GM13977 (cell line): ENCODE data around the gene PRDM5.

ENCODE experiments used
- DNase-seq: peaks from one replicate; pipeline ENCODE4 v3.0.0; 2012; ENCODE audit warnings: low spot score
- in situ Hi-C: fragments of 300-500 bp; cut with MboI; formaldehyde crosslinking; loops from one replicate; pipeline ENCODE4 v1.12.0; 2022; ENCODE audit warnings: low sequenced_read_pairs, low pct_unique_long_range_greater_than_20kb, mixed read lengths, inconsistent platforms; ENCODE audit not compliant: unreplicated experiment
- TF ChIP-seq, protein P1 (sequence below): IDR thresholded peaks from 2 replicates; pipeline ENCODE4 v1.5.1; 2012; ENCODE audit warnings: mild to moderate bottlenecking, control low read depth; ENCODE audit not compliant: insufficient read depth; ENCODE audit errors: extremely low read depth, missing control alignments

The PRDM5 gene

DNA sequence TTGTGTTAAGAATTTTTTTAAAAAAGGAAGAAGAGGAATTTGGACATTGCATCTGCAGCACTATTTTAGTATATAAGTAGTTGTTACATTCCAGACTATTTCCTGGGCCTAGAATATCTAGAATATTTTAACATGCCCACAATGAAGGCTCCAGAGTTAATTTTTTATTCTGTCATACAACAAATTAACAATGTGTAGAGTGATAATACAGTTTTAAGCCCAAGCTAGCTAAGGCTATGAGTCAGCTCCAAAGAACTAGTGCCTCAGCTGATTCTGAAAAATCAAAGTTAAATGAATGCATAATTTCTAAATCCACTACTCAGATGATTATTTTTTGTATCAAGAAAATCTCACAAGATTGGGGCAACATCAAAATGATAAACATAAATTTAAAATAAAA lies 231.4 kb downstream of the PRDM5 start:
- TF ChIP-seq, protein P1, sequence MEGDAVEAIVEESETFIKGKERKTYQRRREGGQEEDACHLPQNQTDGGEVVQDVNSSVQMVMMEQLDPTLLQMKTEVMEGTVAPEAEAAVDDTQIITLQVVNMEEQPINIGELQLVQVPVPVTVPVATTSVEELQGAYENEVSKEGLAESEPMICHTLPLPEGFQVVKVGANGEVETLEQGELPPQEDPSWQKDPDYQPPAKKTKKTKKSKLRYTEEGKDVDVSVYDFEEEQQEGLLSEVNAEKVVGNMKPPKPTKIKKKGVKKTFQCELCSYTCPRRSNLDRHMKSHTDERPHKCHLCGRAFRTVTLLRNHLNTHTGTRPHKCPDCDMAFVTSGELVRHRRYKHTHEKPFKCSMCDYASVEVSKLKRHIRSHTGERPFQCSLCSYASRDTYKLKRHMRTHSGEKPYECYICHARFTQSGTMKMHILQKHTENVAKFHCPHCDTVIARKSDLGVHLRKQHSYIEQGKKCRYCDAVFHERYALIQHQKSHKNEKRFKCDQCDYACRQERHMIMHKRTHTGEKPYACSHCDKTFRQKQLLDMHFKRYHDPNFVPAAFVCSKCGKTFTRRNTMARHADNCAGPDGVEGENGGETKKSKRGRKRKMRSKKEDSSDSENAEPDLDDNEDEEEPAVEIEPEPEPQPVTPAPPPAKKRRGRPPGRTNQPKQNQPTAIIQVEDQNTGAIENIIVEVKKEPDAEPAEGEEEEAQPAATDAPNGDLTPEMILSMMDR, result no peak
- no peak for DNase-seq
- in situ Hi-C loops, result no loop called here

DNA sequence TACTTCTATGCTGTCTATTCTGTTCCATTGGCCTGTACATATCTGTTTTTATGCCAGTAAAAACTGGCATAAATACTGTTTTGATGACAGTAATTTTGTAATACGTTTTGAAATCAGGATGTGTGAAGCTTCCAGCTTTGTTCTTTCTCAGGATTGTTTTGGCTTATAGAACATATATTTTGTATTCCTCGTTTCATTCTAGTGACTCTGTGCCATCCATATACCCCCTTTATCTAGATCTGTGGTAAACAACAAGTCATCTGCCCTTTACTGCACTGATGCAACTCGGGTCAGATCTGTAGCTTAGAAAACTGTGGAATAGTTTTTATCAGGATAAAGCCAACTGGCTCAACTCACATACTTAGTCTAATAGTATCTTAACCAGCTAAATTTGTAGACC lies 233.7 kb downstream of the PRDM5 start:
- in situ Hi-C loops, result no loop called here
- TF ChIP-seq, protein P1, result no peak

DNA sequence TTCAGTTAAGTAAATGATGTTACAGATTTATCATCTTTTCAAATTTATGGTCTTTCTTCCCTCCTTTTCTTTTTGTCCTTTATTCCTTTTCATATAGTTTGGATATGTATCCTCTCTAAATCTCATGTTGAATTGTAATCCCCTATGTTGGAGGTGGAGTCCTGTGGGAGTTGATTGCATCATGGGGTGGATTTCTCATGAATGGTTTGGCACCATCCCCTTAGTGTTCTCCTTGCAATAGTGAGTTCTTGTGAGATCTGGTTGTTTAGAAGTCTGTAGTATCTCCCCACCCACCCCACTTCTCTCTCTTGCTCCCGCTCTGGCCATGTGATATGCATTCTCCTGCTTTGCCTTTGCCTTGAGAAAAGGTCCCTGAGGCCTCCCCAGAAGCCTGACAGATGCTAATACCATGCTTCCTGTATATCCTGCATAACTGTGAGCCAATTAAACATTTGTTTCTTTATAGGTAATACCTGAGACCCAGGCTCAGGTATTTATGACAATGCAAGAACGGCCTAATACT lies 236.7 kb downstream of the PRDM5 start:
- DNase-seq, result no peak
- in situ Hi-C loops, result no loop called here
- TF ChIP-seq, protein P1, result no peak

More for the DNA sequence above, 233.7 kb downstream of the PRDM5 start:
- DNase-seq, result no peak

DNA sequence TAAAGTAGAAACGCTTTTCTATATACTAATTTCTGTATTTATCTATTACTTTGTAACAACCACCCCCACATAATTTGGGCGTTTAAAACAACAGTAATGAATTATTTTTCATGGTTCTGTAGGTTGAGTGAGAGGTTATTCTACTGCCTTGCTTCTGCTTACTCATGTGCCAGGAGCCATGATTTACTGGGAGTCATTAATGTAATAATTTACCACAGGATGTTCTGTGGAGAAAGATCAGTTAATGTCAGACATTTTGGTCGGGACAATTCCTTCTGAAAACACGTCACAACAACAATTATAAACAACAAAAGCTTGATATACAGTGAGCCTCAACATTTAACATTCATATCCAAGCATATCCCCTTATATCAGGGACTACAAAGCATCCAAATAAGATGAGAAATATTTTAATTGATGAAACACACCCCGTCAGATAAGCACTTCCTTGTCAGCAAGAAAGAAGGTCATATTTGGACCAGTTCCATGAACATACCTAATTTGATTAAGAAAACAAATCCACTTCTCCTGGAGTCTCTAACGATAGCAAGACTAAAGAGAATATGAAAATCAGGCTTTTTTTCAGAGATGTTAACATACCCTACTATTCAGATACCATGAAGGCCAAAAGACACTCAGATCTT lies 238.5 kb downstream of the PRDM5 start:
- in situ Hi-C loops, result no loop called here
- no peak for DNase-seq

DNA sequence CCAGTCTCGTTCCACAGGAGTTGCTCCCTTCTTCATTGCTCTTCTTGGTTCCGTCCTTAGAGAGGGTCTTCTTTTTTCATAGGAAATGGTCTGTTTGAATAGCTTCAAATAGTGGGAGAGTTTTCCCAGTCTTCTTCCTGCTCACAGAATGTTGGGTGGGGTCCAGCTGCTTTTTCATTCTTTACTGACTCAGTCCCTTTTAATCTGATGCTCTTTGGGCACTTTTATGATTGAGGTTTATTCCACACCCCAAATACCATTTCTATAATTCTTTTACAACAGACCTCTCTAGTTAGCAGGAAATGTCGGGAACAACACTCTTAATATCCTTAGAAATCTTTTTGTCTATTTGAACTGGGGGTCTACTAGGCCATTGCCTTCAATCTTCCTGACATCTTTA lies 239.5 kb downstream of the PRDM5 start:
- in situ Hi-C loops, result no loop called here
- TF ChIP-seq, protein P1, result no peak
- no peak for DNase-seq

More for the DNA sequence above, 238.5 kb downstream of the PRDM5 start:
- TF ChIP-seq, protein P1, result no peak

DNA sequence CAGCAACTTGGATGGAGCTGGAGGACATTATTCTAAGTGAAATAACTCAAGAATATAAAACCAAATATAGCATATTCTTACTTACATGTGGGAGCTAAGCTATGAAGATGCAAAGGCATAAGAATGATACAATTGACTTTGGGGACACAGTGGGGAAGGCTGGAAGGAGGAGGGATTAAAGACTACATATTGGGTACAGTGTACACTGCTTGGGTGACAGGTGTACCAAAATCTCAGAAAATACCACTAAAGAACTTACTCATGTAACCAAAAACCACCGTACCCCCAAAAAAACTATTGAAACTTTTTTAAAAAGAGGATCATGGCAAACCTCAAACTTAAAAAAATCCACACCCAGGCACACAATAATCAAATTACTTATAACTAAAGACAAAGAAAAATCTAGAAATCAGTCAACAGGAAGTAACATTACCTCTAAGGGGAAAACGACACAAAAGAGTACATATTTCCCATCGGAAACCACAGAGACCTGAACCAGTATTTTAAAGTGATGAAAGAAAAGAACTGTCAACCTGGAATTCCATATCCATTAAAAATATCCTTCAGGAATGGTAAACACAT lies 241.8 kb downstream of the PRDM5 start:
- in situ Hi-C loops, result no loop called here
- no peak for DNase-seq
- TF ChIP-seq, protein P1, result no peak
